ENCODE results near the gene SDHAF3.

The SDHAF3 gene

GRCh38 chr7:97224316-97224715 is 106.8 kb downstream of the SDHAF3 start:
- DNase-seq = no peak

- no peak for DNase-seq
These were observed 109.0 kb downstream of the SDHAF3 start for GRCh38 chr7:97226541-97226940.

All from COR-L47 (cell line).